ENCODE data around the gene PDIK1L. TPM values are rescaled to one million over a fixed set of nuclear protein-coding genes. Genes with fewer than 3 reads are reported as not detected.

Gene PDIK1L
- total RNA-seq, 2 donors from 2014 or later = 7.1 to 7.3 TPM

GRCh38 chr1:26130695-26131094 is 19.1 kb downstream of the PDIK1L start:
- Histone ChIP-seq H3K9ac (ENCODE audit: extremely low read depth, low read length, poor library complexity, severe bottlenecking) (no peak overlapping the region), H3K4me1 (ENCODE audit: control insufficient read depth, insufficient read depth, low read length) (no peaks in the 10 kb centered on the region), H3K4me3 (ENCODE audit: low read length) (no peak overlapping the region), H3K9me3 (ENCODE audit: control insufficient read depth, low read length) (no peaks in the 10 kb centered on the region), H3K27ac (ENCODE audit: low read depth, low read length) (no peak overlapping the region), H3K27me3 (ENCODE audit: control insufficient read depth, insufficient read depth, low read length, poor library complexity, severe bottlenecking) (no peaks in the 10 kb centered on the region), H3K36me3 (ENCODE audit: control insufficient read depth, insufficient read depth, low read length) (no peaks in the 10 kb centered on the region)
- Mint-ChIP-seq H3K27me3 (ENCODE audit: insufficient read depth) (no peaks in the 10 kb centered on the region), H3K9me3 (peaks cover 18% of the 10 kb centered on the region), H3K4me3 (no peak overlapping the region), H3K4me1 (peaks cover 19% of the 10 kb centered on the region), H3K27ac (no peak overlapping the region), H3K36me3 (ENCODE audit: low read depth) (no peaks in the 10 kb centered on the region)
- no peak for TF ChIP-seq CTCF (conservative IDR thresholded peaks at IDR 0.05)
- DNase-seq = no peak
- 73% methylated on average over 1 of the region's 1 CpG; no CpG with 5 or more reads in 1 of the 2 experiments for WGBS, 2 experiments (ENCODE audit: insufficient coverage in 1 of 2, insufficient read length in 1 of 2)

DNA sequence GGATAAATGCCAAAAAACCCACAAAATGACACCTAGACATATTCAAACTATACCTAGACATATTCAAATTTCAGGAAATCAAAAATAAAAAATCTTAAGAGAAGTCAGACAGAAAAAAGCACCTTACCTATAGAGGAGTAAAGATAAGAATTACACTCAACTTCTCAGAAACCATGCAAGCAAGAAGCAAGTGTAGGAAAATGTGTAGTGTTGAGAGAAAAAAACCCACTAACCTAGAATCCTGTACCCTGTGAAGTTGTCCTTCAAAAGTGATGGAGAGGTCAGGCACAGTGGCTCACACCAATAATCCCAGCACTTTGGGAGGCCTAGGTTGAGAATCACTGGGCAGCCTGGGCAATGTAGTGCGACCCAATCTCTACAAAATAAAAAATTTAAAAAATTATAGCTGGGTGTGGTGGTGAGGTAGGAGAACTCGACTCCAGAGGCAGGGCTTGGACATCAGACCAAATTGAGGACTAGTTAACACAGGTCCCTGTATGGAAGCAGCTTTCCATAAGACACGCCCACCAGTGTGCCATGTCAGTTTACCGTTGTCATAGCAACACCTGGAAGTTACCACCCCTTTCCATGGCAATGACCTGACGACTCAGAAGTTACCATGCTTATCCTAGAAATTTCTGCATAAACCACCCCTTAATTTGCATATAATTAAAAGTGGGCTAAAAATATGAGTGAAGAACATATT is 20.7 kb downstream of the PDIK1L start:
- peak; percentile 73 for DNase-seq
- H3K27ac Mint-ChIP-seq = no peak overlapping the region
- H3K36me3 Mint-ChIP-seq (ENCODE audit: low read depth) = no peaks in the 10 kb centered on the region
- peaks cover 8% of the 10 kb centered on the region for H3K4me1 Mint-ChIP-seq
- H3K27me3 Mint-ChIP-seq (ENCODE audit: insufficient read depth) = no peaks in the 10 kb centered on the region
- H3K4me1 ChIP-seq (ENCODE audit: control insufficient read depth, insufficient read depth, low read length) = no peaks in the 10 kb centered on the region
- H3K9me3 Mint-ChIP-seq = peaks cover 18% of the 10 kb centered on the region
- H3K9me3 ChIP-seq (ENCODE audit: control insufficient read depth, low read length) = no peaks in the 10 kb centered on the region
- H3K36me3 ChIP-seq (ENCODE audit: control insufficient read depth, insufficient read depth, low read length) = no peaks in the 10 kb centered on the region
- H3K27me3 ChIP-seq (ENCODE audit: control insufficient read depth, insufficient read depth, low read length, poor library complexity, severe bottlenecking) = no peaks in the 10 kb centered on the region
- 89 to 91% methylated on average over 3 to 4 of the region's 5 CpGs for WGBS, 2 experiments (ENCODE audit: insufficient coverage in 1 of 2, insufficient read length in 1 of 2)
- H3K27ac ChIP-seq (ENCODE audit: low read depth, low read length) = no peak overlapping the region
- TF ChIP-seq CTCF (conservative IDR thresholded peaks at IDR 0.05) = no peak
- no peak overlapping the region for H3K4me3 ChIP-seq (ENCODE audit: low read length)
- H3K4me3 Mint-ChIP-seq = no peak overlapping the region
- H3K9ac ChIP-seq (ENCODE audit: extremely low read depth, low read length, poor library complexity, severe bottlenecking) = no peak overlapping the region

- Mint-ChIP-seq H3K27ac (no peak overlapping the region), H3K4me3 (no peak overlapping the region), H3K36me3 (ENCODE audit: low read depth) (no peaks in the 10 kb centered on the region), H3K9me3 (peaks cover 18% of the 10 kb centered on the region), H3K27me3 (ENCODE audit: insufficient read depth) (no peaks in the 10 kb centered on the region), H3K4me1 (peaks cover 3% of the 10 kb centered on the region)
- Histone ChIP-seq H3K4me1 (ENCODE audit: control insufficient read depth, insufficient read depth, low read length) (no peaks in the 10 kb centered on the region), H3K27ac (ENCODE audit: low read depth, low read length) (no peak overlapping the region), H3K27me3 (ENCODE audit: control insufficient read depth, insufficient read depth, low read length, poor library complexity, severe bottlenecking) (no peaks in the 10 kb centered on the region), H3K9me3 (ENCODE audit: control insufficient read depth, low read length) (no peaks in the 10 kb centered on the region), H3K9ac (ENCODE audit: extremely low read depth, low read length, poor library complexity, severe bottlenecking) (no peak overlapping the region), H3K36me3 (ENCODE audit: control insufficient read depth, insufficient read depth, low read length) (no peaks in the 10 kb centered on the region), H3K4me3 (ENCODE audit: low read length) (no peak overlapping the region)
- WGBS, 2 experiments (ENCODE audit: insufficient coverage in 1 of 2, insufficient read length in 1 of 2) = 90 to 94% methylated on average over 2 of the region's 2 CpGs
- no peak for TF ChIP-seq CTCF (conservative IDR thresholded peaks at IDR 0.05)
- DNase-seq = no peak
Observed at GRCh38 chr1:26132834-26133167, 21.2 kb downstream of the PDIK1L start.

All from endodermal cell (in vitro differentiated cells).